Stimulated activated naive CD4-positive, alpha-beta T cell (primary cell): ENCODE data around the gene CHST15.
A peak's percentile ranks its signal among the peaks of the same experiment; 100 is the strongest.

ENCODE experiments used
- DNase-seq, 6 experiments: peaks; one replicate each; lab custom pipeline; 2025; lab: John Stamatoyannopoulos, UW

Gene CHST15

DNA sequence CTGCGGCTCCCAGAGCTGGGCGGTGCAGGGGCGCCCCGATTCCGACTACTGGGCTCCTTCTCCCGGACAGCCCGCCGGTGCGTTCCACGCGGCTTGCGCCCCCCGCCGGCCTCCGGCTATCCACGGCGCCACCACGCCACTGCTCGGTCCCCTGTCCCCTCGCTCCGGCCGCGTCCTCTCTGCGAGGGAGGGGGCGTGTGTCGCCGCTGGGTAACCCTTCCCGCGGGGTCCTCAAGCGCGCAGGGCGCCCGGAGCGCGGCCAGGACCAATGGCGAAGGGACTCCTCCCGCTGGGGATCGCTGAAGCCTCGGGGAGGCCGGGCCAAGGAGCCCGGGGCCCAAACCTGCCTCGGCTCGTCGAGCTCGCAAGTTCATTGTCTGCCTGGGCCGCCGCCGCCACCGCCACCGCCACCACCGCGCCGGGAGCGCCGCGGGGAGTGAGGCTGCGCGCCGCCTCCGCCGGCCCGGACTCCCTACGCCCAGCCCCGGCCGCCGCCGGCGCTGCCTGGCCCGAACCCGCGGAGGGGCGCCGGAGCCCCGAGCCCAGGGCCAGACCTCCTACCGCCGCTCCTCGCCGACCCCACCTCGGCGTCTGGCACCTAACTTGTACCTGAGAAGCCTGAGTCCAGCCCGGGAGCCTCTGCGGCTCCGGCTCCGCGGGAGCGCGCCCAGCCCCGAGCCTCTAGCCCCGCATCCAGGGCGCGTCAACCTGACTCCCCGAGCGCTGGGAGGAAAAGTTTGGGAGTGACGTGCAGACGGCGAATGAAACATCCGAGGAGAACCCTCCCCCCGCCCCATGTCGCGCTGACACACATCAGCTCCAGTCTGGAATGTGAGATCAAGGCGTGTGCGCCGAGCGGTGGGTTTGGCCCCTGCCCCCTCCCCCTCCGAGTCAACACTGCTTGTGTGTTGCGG, at the start of gene CHST15:
CHST15 (minus strand) TSS at position 739 of the 914 bp plus-strand sequence. CDS start 47,386 bp downstream, outside the sequence.
- DNase-seq = no peak

- no peak for DNase-seq
Measured at GRCh38 chr10:124142960-124143359, 49.6 kb upstream of the CHST15 start.

- DNase-seq = no peak
Measured at GRCh38 chr10:124142006-124142739, 48.8 kb upstream of the CHST15 start.

GRCh38 chr10:124138883-124139348, 45.5 kb upstream of the CHST15 start:
- no peak for DNase-seq

DNA sequence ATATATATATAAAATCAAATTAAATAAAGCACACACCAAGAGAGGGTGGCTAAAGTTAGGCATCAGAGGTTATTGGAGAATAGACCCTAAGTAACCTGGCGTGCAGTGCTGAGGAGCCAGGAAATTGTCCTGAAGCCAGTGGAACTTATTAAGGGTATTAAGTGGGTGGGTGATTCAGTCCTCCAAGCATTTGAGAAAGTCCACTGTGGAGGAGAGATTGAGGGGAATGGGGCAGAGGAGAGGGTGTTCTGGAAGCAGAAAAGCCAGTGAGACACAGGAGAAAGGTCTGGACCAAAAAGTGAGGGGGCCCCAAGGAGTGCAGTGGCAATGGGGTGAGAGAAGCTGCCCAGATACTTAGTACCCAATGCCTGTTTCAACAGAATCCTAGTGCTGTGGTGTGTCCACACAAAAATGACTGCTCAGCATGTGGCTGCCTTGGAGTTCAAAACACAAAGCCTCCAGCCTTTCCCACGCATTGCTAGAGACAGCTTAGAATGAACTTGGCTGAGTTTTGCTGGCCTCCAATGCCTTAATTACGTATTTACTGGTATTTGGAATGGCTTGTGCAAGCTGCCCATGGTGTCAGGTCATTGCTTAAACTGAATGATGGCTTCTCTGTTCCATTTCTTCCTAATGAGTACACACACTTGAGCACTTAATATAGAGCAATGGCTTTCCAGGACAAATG, 44.9 kb upstream of the CHST15 start:
- DNase-seq = no peak

DNA sequence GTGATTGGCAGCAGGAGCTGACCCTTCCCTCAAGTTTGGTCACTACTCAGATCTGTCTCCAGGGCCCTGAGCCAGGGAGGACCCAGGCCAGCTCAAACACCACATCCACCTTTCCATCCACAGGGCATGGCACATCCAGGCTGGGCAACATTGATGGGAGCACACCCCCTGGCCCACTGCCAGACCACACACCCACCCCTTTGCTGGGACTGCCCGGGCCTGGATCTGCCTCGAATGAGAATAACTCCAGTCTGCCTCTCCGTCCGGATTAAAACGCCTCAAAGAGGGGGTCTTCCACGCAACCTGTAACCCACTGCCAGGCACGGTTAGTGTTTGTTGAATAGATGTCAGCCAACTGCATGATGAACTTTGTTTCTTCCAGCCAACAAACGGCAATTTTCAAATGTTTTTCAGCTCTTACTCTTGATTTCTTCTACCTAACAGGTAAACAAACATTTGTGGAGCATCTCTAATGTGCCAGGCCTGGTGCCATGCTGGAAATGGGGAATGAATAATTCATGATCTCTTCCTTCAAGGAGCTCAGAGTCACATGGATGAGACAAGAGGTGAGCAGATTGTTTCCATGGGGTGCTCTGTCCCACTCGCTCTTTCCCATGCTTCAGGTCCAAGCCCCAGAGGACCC, 41.0 kb upstream of the CHST15 start:
- no peak for DNase-seq

- no peak for DNase-seq
Measured at GRCh38 chr10:124132876-124133275, 39.5 kb upstream of the CHST15 start.

- no peak for DNase-seq
Measured at GRCh38 chr10:124132306-124132705, 38.9 kb upstream of the CHST15 start.

DNA sequence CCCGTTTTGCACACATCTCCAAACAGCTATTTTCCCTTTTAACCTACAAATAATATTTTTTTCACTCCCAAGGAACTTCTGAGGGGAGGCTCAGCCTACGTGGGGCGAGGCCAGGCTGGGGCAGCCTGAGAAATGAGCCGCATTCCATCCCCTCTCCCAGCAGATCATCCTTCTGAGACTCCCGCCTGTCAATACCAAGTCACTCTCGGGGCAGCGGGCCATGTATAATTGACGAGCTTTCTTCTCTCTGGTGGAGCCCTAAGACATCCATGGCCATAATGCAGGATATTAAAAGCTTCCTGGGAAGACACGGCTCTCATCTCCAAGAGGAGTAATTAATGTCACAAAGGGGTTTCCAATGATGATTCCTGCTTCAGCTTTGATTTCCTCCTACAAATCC, 37.8 kb upstream of the CHST15 start:
- no peak for DNase-seq

DNA sequence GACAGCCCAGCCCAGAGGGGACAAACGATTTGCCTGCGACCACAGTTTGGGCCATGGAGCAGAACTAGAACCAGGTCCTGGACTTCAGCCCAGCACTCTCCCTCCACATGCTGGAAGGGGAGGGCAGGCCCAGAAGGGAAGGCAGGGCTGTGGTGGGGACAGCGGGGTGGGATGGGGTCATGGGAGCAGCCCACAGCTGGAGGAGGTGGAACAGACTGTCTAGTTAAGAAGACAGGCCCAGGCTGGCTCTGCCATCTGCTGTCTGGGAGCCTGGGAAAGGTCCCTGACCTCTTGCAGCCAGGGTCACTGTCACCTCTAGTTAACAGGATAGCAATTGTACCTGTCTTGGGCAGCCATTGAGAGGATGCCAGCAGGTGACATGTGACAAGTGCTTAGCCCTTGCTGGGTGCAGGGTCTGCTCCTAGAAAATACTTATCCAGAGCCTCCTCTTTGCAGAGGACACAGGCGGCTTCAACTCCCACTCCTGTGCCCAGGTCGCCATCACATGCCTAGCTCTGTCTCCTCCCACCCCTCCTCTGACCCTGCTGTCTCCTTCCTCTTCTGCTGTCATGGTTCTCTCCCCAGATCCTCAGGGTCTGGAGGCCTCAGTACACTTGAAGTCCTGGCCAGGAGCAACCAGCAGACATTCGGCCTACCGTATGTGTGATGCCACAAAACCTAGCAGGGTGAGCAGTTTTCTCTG, 37.0 kb upstream of the CHST15 start:
- no peak for DNase-seq

DNA sequence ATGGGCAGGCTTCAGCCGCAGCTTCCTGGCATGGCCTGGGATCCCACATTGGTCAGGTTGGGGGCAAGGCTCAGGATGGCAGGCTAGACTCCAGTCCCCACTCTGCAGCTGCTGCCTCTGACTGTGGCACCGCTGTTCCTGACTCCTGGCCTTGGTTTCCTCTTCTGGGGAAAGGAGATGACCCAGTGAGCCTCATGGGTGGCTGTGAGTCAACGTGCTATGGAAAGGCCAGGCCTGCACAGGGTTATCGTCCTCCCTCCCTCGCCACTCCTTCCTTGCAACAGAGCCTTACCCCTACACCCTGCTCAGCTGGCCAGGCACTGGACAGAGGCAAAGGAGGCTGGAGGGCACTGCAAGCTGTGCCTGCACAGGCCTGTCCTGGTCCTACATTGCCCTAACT, 36.1 kb upstream of the CHST15 start:
- no peak for DNase-seq

DNA sequence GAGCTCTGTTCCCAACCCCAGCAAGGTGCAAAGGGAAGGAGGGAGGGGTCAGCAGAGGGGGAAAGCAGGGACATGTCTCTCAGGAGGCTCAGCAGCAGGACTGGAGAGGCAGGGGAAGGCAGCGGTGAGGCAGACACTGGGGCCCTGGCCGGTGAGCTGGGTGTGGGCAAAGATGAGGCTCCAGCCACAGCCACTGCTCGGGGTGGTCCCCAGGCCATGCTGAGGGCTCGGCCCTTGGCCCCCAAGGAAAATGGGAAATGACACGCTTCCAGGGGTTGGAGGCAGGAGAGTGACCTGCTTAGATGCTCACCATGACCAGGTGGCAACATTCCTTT, 35.4 kb upstream of the CHST15 start:
- no peak for DNase-seq

- DNase-seq = no peak
Measured at GRCh38 chr10:124127965-124128810, 34.8 kb upstream of the CHST15 start.

GRCh38 chr10:124127563-124127962, 34.2 kb upstream of the CHST15 start:
- no peak for DNase-seq

DNA sequence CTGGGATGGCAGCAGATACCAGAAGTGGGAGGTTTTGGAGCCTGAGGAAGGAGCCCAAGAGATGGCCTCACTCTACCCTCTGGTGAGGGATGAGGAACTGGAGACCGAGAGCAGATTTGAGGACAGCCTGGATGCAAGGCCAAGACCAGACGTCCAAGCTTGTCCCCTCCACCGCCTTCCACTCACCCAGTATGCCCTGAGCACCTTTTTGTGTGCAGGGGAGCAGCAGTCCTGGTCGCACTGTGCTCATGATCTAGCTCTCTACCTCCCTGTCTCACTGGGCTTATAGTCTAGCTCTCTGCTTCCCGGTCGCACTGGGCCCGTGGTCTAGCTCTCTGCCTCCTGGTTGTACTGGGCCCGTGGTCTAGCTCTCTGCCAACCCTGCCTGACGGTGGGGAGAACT, 33.6 kb upstream of the CHST15 start:
- no peak for DNase-seq

- DNase-seq = no peak
Measured at GRCh38 chr10:124126145-124126982, 33.0 kb upstream of the CHST15 start.

DNA sequence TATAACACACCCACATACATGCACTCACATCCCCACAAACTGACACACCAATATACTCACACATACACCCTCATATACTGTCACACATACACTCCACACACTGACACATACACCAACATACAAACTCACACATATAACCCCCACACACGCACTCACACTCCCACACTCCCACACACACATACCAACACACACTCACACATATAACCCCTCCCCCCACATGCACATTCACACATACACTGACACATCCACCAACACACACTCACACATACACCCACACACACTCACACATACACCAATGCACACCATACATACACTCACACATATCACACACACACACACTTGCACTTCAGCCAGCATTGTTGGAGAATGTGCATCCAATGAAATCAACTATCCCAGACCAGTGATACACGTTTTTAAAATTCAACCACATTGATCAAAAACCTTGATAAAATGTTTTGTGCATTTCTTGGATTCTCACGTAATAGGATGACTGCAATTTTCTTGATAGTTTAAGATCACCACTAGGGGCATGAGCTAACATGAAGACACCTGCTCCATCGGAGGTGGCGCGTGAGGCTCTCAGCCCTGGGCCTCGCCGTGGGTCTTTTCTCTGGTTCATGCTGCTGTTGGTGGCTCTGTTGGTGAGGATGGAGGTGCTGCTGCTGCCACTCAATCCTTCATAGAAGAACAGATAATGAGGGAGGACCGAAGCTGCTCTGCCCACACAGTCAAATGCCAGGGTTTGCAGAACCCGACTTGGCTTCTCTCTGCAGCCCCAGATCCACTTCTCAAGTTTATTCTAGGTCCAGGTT, 32.1 kb upstream of the CHST15 start:
- peak in 1 of 6 experiments; percentile 10 for DNase-seq

GRCh38 chr10:124124769-124125161, 31.4 kb upstream of the CHST15 start:
- DNase-seq = no peak
